ENCODE results near the gene SPINK7.

Gene SPINK7

DNA sequence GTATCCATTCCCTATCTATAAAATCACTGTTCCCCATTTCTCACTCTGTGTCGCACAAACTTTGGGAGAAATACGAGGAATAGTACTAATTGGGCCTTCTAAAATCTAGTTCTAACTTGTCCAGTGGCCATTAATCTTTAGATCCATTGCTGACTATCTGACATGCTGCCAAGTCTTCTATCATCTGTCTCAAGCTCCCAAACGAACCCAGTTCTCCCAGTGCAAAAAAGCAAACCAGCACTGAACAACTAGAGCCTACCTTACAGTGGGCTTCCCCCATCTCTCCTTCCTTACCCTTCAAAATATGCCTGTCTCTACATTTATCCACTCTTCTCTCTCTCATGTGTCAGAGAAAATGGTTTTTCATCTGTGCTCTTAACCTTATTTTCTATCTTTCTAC lies 3.2 kb upstream of the SPINK7 start:
- Histone ChIP-seq H3K36me3 (ENCODE audit: insufficient read depth, low read length) (no peaks in the 10 kb centered on the region), H3K27ac (ENCODE audit: low read length) (no peak overlapping the region), H3K4me3 (ENCODE audit: low read depth in 1 of 2, low read length in 2 of 2) (no peak overlapping the region), H3K9me3 (ENCODE audit: insufficient read depth, low read length, severe bottlenecking) (no peaks in the 10 kb centered on the region), H2AFZ (ENCODE audit: low read depth, low read length) (no peak overlapping the region), H3K9ac (ENCODE audit: low read depth, low read length) (no peak overlapping the region), H3K79me2 (ENCODE audit: insufficient read depth, low read length) (no peaks in the 10 kb centered on the region), H3K4me1 (ENCODE audit: insufficient read depth, low read length) (no peaks in the 10 kb centered on the region), H3K27me3 (ENCODE audit: insufficient read depth, low read length, poor library complexity) (no peaks in the 10 kb centered on the region), H3K4me2 (ENCODE audit: insufficient read depth, low read length) (no peak overlapping the region), H4K20me1 (ENCODE audit: insufficient read depth, low read length) (no peaks in the 10 kb centered on the region)
- TF ChIP-seq, protein P1, sequence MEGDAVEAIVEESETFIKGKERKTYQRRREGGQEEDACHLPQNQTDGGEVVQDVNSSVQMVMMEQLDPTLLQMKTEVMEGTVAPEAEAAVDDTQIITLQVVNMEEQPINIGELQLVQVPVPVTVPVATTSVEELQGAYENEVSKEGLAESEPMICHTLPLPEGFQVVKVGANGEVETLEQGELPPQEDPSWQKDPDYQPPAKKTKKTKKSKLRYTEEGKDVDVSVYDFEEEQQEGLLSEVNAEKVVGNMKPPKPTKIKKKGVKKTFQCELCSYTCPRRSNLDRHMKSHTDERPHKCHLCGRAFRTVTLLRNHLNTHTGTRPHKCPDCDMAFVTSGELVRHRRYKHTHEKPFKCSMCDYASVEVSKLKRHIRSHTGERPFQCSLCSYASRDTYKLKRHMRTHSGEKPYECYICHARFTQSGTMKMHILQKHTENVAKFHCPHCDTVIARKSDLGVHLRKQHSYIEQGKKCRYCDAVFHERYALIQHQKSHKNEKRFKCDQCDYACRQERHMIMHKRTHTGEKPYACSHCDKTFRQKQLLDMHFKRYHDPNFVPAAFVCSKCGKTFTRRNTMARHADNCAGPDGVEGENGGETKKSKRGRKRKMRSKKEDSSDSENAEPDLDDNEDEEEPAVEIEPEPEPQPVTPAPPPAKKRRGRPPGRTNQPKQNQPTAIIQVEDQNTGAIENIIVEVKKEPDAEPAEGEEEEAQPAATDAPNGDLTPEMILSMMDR (IDR thresholded peaks at IDR 0.05; ENCODE audit: borderline replicate concordance, extremely low read depth, low read length, poor library complexity, severe bottlenecking), result no peak
- TF ChIP-seq EZH2 (IDR thresholded peaks at IDR 0.05; ENCODE audit: borderline replicate concordance, low read depth, low read length, severe bottlenecking), result no peak
- ATAC-seq (ENCODE audit: insufficient read depth, low read depth), result no peak
- no peak for DNase-seq

DNA sequence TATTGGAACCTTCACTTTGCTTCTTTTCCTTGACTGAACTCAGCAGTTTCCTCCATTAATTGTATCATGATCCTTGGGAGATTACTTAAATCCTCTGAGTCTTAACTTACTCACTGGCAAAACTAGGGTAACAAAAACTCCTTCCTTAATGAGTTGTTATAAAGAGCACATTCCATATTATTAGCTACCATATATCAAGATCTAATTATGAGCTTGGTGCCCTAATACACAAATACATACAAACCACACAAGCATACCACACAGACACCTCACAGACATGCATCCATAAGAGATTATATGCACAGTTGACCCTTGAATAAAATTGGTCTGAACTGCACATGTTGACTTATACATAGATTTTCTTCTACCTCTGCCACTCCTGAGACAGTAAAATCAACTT lies 2.5 kb upstream of the SPINK7 start:
- no peak overlapping the region for H3K4me3 ChIP-seq (ENCODE audit: low read depth in 1 of 2, low read length in 2 of 2)
- no peaks in the 10 kb centered on the region for H3K36me3 ChIP-seq (ENCODE audit: insufficient read depth, low read length)
- H3K9me3 ChIP-seq (ENCODE audit: insufficient read depth, low read length, severe bottlenecking), result no peaks in the 10 kb centered on the region
- H3K27ac ChIP-seq (ENCODE audit: low read length), result no peak overlapping the region
- no peaks in the 10 kb centered on the region for H3K4me1 ChIP-seq (ENCODE audit: insufficient read depth, low read length)
- no peak overlapping the region for H3K9ac ChIP-seq (ENCODE audit: low read depth, low read length)
- no peaks in the 10 kb centered on the region for H3K79me2 ChIP-seq (ENCODE audit: insufficient read depth, low read length)
- H3K27me3 ChIP-seq (ENCODE audit: insufficient read depth, low read length, poor library complexity), result no peaks in the 10 kb centered on the region
- no peaks in the 10 kb centered on the region for H4K20me1 ChIP-seq (ENCODE audit: insufficient read depth, low read length)
- ATAC-seq (ENCODE audit: insufficient read depth, low read depth) (no peak), DNase-seq (no peak)
- H3K4me2 ChIP-seq (ENCODE audit: insufficient read depth, low read length), result no peak overlapping the region
- no peak for TF ChIP-seq EZH2 (IDR thresholded peaks at IDR 0.05; ENCODE audit: borderline replicate concordance, low read depth, low read length, severe bottlenecking)
- TF ChIP-seq, protein P1 (IDR thresholded peaks at IDR 0.05; ENCODE audit: borderline replicate concordance, extremely low read depth, low read length, poor library complexity, severe bottlenecking), result no peak
- no peak overlapping the region for H2AFZ ChIP-seq (ENCODE audit: low read depth, low read length)

DNA sequence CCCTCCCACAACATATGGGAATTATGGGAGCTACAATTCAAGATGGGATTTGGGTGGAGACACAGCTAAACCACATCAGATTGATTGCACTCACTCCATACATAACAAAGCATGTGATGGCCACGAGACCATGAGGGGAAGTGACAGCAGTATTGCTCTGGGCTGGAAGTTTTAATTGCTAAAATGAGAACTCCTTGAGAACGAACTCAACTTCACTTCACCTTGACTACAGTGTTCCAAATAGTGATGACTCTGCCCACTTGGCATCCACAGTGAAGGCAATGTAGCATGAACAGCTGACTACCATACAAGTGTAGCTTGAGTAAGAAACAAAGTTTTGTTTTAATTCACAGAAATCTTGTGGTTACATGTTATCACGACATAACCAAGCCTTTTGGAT lies 739 bp upstream of the SPINK7 start:
- Histone ChIP-seq H3K9ac (ENCODE audit: low read depth, low read length) (no peak overlapping the region), H2AFZ (ENCODE audit: low read depth, low read length) (no peak overlapping the region), H3K4me3 (ENCODE audit: low read depth in 1 of 2, low read length in 2 of 2) (no peak overlapping the region), H3K27me3 (ENCODE audit: insufficient read depth, low read length, poor library complexity) (no peaks in the 10 kb centered on the region), H4K20me1 (ENCODE audit: insufficient read depth, low read length) (no peaks in the 10 kb centered on the region), H3K9me3 (ENCODE audit: insufficient read depth, low read length, severe bottlenecking) (no peaks in the 10 kb centered on the region), H3K27ac (ENCODE audit: low read length) (no peak overlapping the region), H3K36me3 (ENCODE audit: insufficient read depth, low read length) (no peaks in the 10 kb centered on the region), H3K79me2 (ENCODE audit: insufficient read depth, low read length) (no peaks in the 10 kb centered on the region), H3K4me2 (ENCODE audit: insufficient read depth, low read length) (no peak overlapping the region), H3K4me1 (ENCODE audit: insufficient read depth, low read length) (no peaks in the 10 kb centered on the region)
- TF ChIP-seq, protein P1 (IDR thresholded peaks at IDR 0.05; ENCODE audit: borderline replicate concordance, extremely low read depth, low read length, poor library complexity, severe bottlenecking), result no peak
- TF ChIP-seq EZH2 (IDR thresholded peaks at IDR 0.05; ENCODE audit: borderline replicate concordance, low read depth, low read length, severe bottlenecking), result no peak
- ATAC-seq (ENCODE audit: insufficient read depth, low read depth) (no peak), DNase-seq (no peak)

DNA sequence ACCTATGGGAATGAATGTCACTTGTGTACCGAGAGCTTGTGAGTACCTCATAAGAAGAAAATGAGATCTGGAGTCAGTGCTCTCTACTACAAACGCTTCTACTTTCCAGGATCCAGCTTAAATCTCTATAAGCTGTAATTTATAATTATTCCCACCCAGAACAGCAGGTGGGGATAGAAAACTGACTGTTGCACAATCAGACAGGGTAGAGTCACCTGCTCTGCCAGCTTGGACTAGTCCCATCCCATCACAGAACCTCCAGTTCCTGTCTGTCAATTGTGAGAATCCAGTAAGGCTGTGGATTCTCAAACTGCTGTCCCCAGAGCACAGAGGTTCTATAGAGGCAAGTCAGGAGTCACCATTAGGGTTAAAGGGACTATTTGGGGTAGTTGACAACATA lies 2.0 kb downstream of the SPINK7 start:
- Histone ChIP-seq H4K20me1 (ENCODE audit: insufficient read depth, low read length) (no peaks in the 10 kb centered on the region), H3K4me1 (ENCODE audit: insufficient read depth, low read length) (no peaks in the 10 kb centered on the region), H3K27me3 (ENCODE audit: insufficient read depth, low read length, poor library complexity) (no peaks in the 10 kb centered on the region), H3K4me2 (ENCODE audit: insufficient read depth, low read length) (no peak overlapping the region), H3K27ac (ENCODE audit: low read length) (no peak overlapping the region), H2AFZ (ENCODE audit: low read depth, low read length) (no peak overlapping the region), H3K36me3 (ENCODE audit: insufficient read depth, low read length) (no peaks in the 10 kb centered on the region), H3K9me3 (ENCODE audit: insufficient read depth, low read length, severe bottlenecking) (no peaks in the 10 kb centered on the region), H3K9ac (ENCODE audit: low read depth, low read length) (no peak overlapping the region), H3K4me3 (ENCODE audit: low read depth in 1 of 2, low read length in 2 of 2) (no peak overlapping the region), H3K79me2 (ENCODE audit: insufficient read depth, low read length) (no peaks in the 10 kb centered on the region)
- TF ChIP-seq EZH2 (IDR thresholded peaks at IDR 0.05; ENCODE audit: borderline replicate concordance, low read depth, low read length, severe bottlenecking), result no peak
- TF ChIP-seq, protein P1 (IDR thresholded peaks at IDR 0.05; ENCODE audit: borderline replicate concordance, extremely low read depth, low read length, poor library complexity, severe bottlenecking), result no peak
- ATAC-seq (ENCODE audit: insufficient read depth, low read depth), result no peak
- DNase-seq, result no peak
